Osteocyte (in vitro differentiated cells): Measurements from ENCODE around the gene PAFAH1B1. TPM values are rescaled to one million over a fixed set of nuclear protein-coding genes. Genes with fewer than 3 reads are reported as not detected.
"Not testable (repeated sequence)": the region's sequence is repeated elsewhere in the genome, so short reads cannot be mapped to it uniquely, and the experiment has no call there.

Source experiments
- DNase-seq: peaks from one replicate; pipeline ENCODE4 v3.0.0; 2021; ENCODE audit warnings: mixed read lengths; ENCODE audit not compliant: unreplicated experiment; ENCODE audit errors: extremely low spot score
- H3K27ac Mint-ChIP-seq: one replicate; pipeline ENCODE4 v1.8.0; 2021; ENCODE audit warnings: mild to moderate bottlenecking, mixed read lengths; ENCODE audit not compliant: unreplicated experiment
- H3K27me3 Mint-ChIP-seq: one replicate; pipeline ENCODE4 v1.8.0; 2021; ENCODE audit warnings: mixed read lengths; ENCODE audit not compliant: unreplicated experiment
- H3K36me3 Mint-ChIP-seq: one replicate; pipeline ENCODE4 v1.8.0; 2021; ENCODE audit warnings: mixed read lengths; ENCODE audit not compliant: unreplicated experiment
- H3K4me1 Mint-ChIP-seq: one replicate; pipeline ENCODE4 v1.8.0; 2021; ENCODE audit warnings: mixed read lengths; ENCODE audit not compliant: unreplicated experiment
- H3K4me3 Mint-ChIP-seq: one replicate; pipeline ENCODE4 v1.8.0; 2021; ENCODE audit warnings: mild to moderate bottlenecking, moderate library complexity, mixed read lengths; ENCODE audit not compliant: unreplicated experiment
- H3K9me3 Mint-ChIP-seq: one replicate; pipeline ENCODE4 v1.8.0; 2021; ENCODE audit warnings: mixed read lengths; ENCODE audit not compliant: unreplicated experiment
- CTCF ChIP-seq: fragments of 200-600 bp; sonication (generic); IDR thresholded peaks from 2 replicates; pipeline ENCODE4 v1.5.0; 2021; ENCODE audit warnings: antibody characterized with exemption, mild to moderate bottlenecking, moderate library complexity
- total RNA-seq: library from RNA; stranded (reverse); gene quantifications from 2 replicates; pipeline ENCODE4 v1.2.1, GENCODE V29; 2021

Gene PAFAH1B1
- total RNA-seq, 1 donor from 2014 or later, result 138 TPM

DNA sequence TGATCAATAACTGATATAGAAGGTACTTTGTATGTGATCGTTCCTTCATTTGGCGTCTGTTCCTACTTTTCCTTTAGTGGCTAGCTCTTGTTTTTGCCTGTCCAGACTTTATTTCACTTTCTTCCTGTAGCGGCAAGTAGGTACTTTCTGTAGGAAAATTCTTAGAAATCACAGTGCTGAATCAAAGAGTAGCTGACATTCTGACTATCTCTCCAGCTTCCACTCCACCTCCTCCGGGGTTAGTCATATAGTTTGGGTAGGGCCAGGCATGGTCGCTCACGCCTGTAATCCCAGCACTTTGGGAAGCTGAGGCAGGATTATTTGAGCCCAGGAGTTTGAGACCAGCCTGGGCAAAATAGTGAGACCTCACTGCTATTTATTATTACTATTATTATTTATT is 29.9 kb upstream of the PAFAH1B1 start:
- no peak overlapping the region for H3K4me3 Mint-ChIP-seq
- H3K36me3 Mint-ChIP-seq, result no peaks in the 10 kb centered on the region
- H3K4me1 Mint-ChIP-seq, result no peaks in the 10 kb centered on the region
- H3K27ac Mint-ChIP-seq, result no peak overlapping the region
- no peaks in the 10 kb centered on the region for H3K9me3 Mint-ChIP-seq
- H3K27me3 Mint-ChIP-seq, result peaks cover 2% of the 10 kb centered on the region
- no peak for TF ChIP-seq CTCF
- DNase-seq, result no peak

DNA sequence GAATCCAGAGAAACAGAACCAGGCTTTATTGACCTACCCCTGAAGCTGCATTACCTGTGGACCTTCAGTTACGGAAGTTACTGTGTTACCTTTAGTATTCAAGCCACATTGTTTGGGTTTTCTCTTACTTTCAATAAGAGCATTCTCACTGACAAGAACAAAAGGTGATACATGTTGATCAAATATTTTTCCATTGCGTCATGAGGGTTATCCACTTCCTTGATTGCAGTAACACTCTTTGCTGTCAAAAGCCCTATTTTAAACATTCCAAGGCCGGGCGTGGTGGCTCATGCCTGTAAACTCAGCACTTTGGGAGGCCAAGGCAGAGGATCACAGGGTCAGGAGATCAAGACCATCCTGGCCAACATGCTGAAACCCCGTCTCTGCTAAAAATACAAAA is 28.6 kb upstream of the PAFAH1B1 start:
- no peak for DNase-seq
- H3K4me1 Mint-ChIP-seq, result no peaks in the 10 kb centered on the region
- H3K9me3 Mint-ChIP-seq, result no peaks in the 10 kb centered on the region
- H3K27ac Mint-ChIP-seq, result no peak overlapping the region
- H3K36me3 Mint-ChIP-seq, result no peaks in the 10 kb centered on the region
- peaks cover 6% of the 10 kb centered on the region for H3K27me3 Mint-ChIP-seq
- H3K4me3 Mint-ChIP-seq, result no peak overlapping the region
- no peak for TF ChIP-seq CTCF

GRCh38 chr17:2566056-2566455 is 27.4 kb upstream of the PAFAH1B1 start:
- Mint-ChIP-seq H3K9me3 (no peaks in the 10 kb centered on the region), H3K36me3 (no peaks in the 10 kb centered on the region), H3K27me3 (peaks cover 6% of the 10 kb centered on the region), H3K4me3 (no peak overlapping the region), H3K27ac (no peak overlapping the region), H3K4me1 (no peaks in the 10 kb centered on the region)
- no peak for DNase-seq
- no peak for TF ChIP-seq CTCF

DNA sequence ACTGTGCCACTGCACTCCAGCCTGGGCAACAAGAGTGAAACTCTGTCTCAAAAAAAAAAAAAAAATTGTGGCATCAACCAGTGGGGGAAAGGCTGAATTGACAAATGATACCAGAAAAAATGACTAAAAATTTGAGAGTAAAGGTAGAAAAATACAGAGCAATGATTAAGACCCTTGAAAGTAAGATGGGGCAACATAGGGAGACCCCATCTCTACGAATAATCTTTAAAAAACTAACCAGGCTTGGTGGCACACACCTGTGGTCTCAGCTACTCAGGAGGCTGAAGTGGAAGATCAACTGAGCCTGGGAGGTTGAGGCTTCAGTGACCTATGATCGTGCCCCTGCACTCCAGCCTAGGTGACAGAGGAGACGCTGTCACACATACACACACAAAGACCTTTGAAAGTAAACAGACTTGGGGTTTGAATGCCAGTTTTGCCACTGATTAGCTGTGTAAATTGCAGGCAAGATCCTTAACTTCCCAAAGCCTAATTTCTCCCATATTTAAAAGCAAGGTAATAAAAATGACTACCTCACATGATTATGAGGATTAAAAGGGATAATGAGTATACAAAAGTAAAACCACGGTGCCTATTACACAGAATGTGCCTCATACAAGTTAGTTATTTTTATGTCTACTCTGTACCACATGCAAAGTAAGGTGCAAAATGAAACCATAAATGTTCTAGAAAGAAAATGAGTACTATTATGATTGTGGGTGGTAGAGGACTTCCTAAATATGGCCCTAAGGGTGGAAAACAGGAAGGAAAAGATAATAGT is 21.7 kb upstream of the PAFAH1B1 start:
- no peaks in the 10 kb centered on the region for H3K36me3 Mint-ChIP-seq
- H3K9me3 Mint-ChIP-seq, result no peaks in the 10 kb centered on the region
- DNase-seq, result no peak
- TF ChIP-seq CTCF, result no peak
- no peak overlapping the region for H3K27ac Mint-ChIP-seq
- peaks cover 10% of the 10 kb centered on the region for H3K27me3 Mint-ChIP-seq
- no peak overlapping the region for H3K4me3 Mint-ChIP-seq
- H3K4me1 Mint-ChIP-seq, result no peaks in the 10 kb centered on the region

DNA sequence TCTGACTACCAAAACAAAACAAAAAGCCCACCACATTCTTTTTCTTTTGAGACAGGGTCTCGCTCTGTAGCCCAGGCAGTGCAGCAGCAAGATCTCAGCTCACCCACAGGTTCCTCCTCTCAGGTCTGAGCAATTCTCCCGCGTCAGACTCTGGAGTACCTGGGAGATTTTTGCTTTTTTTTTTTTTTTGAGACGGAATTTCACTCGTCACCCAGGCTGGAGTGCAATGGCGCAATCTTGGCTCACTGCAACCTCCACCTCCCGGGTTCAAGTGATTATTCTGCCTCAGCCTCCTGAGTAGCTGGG is 21.2 kb upstream of the PAFAH1B1 start:
- not testable (repeated sequence) for H3K27ac Mint-ChIP-seq, DNase-seq, H3K4me3 Mint-ChIP-seq, H3K9me3 Mint-ChIP-seq, H3K4me1 Mint-ChIP-seq, H3K36me3 Mint-ChIP-seq
- peaks cover 10% of the 10 kb centered on the region for H3K27me3 Mint-ChIP-seq

DNA sequence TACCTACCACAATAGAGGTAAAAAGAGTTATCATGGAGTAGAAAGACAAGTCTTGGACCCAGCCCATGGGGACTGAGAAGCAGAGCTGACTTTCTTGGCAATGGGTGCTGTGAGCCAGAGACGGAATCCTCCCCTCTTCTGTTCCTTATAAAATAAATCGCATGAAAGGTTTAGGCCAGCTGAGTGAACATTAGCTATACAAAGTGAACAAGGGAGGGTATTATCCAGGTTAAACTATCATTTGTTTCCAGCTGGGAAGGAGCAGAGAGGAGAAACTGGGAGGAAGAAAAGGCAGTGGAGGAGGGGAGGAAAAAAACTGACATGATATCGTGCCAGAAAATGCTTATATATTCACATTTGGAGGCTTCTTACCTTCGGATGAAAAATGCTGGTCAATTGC is 13.3 kb upstream of the PAFAH1B1 start:
- no peak for TF ChIP-seq CTCF
- H3K4me1 Mint-ChIP-seq, result no peaks in the 10 kb centered on the region
- H3K9me3 Mint-ChIP-seq, result no peaks in the 10 kb centered on the region
- DNase-seq, result no peak
- peaks cover 22% of the 10 kb centered on the region for H3K27me3 Mint-ChIP-seq
- H3K27ac Mint-ChIP-seq, result no peak overlapping the region
- H3K4me3 Mint-ChIP-seq, result no peak overlapping the region
- H3K36me3 Mint-ChIP-seq, result no peaks in the 10 kb centered on the region
